ENCODE measurements around the gene CCDC18.

Gene CCDC18

DNA sequence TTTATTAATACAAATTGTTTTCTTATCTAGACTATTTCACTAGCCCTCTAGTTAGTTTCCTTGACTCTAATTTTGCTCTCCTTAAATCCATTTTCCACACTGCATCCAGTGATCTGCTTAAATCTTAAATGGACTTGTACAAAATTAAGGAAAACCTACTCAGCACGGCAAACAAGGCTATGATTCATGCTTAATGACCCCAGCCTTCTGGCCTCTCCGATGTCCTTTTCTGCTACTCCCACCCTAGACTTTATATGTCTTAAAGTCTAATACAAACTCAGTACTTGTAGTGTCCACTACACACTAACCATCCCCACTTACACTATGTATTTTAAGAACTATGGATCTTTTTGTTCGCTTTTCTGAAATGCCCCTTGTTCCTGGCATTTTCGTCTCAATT is 2.5 kb upstream of the CCDC18 start:
- Histone ChIP-seq H3K27ac (ENCODE audit: low read length) (no peak overlapping the region), H3K27me3 (ENCODE audit: control insufficient read depth, insufficient read depth, low read length) (no peaks in the 10 kb centered on the region), H3K36me3 (ENCODE audit: control insufficient read depth, low read depth, low read length) (no peaks in the 10 kb centered on the region), H3K9me3 (ENCODE audit: control insufficient read depth, low read depth, low read length) (no peaks in the 10 kb centered on the region), H3K4me1 (ENCODE audit: control insufficient read depth, low read depth, low read length) (no peaks in the 10 kb centered on the region), H3K9ac (ENCODE audit: low read length) (peak overlapping the region; percentile 94), H3K4me3 (ENCODE audit: low read length) (peak overlapping the region; percentile 96)

DNA sequence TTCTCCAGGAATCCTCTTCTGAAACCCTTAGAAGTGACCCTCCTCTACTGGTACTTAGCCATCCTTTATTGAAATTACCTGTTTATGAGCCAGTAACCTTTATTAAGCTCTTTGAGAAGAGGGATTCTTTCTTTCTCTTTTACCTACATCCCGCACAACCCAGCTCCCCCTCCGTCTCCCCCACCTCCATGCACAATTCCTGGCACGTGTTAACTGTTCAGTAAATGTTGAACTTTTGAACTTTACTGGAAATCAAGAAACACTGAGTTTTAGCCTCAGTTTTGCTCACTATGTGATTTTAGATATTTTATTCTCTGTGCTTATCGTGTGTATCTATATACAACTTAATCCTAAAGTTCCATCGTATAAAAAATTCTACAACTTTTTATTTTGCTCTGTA is 2.1 kb upstream of the CCDC18 start:
- Histone ChIP-seq H3K27ac (ENCODE audit: low read length) (no peak overlapping the region), H3K9me3 (ENCODE audit: control insufficient read depth, low read depth, low read length) (no peaks in the 10 kb centered on the region), H3K27me3 (ENCODE audit: control insufficient read depth, insufficient read depth, low read length) (no peaks in the 10 kb centered on the region), H3K9ac (ENCODE audit: low read length) (peak overlapping the region; percentile 94), H3K4me3 (ENCODE audit: low read length) (peak overlapping the region; percentile 96), H3K36me3 (ENCODE audit: control insufficient read depth, low read depth, low read length) (no peaks in the 10 kb centered on the region), H3K4me1 (ENCODE audit: control insufficient read depth, low read depth, low read length) (no peaks in the 10 kb centered on the region)

DNA sequence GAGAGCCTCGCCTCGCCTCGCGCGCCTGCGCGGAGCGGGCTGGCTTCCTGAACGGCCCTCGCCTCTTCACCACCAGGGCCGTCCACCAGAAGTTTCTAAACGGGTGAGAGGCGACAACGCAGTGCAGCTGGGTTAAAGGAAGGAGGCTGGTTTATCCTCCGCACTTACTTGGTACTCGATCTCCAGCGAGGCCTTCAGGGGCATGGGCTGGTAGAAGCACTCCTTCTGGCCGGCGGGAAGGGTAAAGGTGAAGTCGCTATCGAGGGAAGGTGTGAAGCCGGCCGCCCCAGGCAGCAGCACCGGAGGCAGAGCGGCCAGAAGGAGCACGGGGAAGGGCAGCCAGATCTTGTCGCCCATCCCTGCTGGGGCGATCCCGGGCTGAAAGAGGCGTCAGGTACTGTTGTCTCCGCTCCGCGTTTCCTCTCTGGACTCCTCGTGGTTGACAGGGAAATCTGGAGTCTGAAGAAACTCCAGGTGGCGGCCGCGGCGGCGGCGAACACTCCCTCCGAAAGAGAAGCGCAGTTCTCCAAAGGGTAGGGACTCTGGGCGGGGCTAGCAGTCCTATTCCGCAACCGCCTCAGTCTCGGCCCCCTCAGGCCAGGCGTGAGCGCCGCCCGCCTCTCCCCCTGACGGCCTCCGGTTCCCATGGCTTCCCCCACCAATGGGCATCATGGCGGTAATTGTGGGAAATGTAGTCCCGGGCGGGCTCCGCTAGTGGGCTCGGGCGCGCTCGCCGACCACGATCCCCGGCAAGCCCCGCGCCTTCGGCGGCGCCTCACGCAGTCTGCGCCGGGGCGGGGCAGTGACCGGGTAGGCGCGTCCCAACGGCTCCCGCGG is 420 bp upstream of the CCDC18 start, which contains the start of gene TMED5:
TMED5 (minus strand) TSS at position 528 of the 837 bp plus-strand sequence; CDS start at position 357, 171 bp downstream.
- H3K4me3 ChIP-seq (ENCODE audit: low read length) = peak within 1 kb of the TSS; percentile 96
- no peaks in the 10 kb centered on the region for H3K27me3 ChIP-seq (ENCODE audit: control insufficient read depth, insufficient read depth, low read length)
- H3K4me1 ChIP-seq (ENCODE audit: control insufficient read depth, low read depth, low read length) = no peaks in the 10 kb centered on the region
- H3K9ac ChIP-seq (ENCODE audit: low read length) = peak within 1 kb of the TSS; percentile 94
- H3K9me3 ChIP-seq (ENCODE audit: control insufficient read depth, low read depth, low read length) = no peaks in the 10 kb centered on the region
- H3K27ac ChIP-seq (ENCODE audit: low read length) = peak within 1 kb of the TSS; percentile 75
- no peaks in the 10 kb centered on the region for H3K36me3 ChIP-seq (ENCODE audit: control insufficient read depth, low read depth, low read length)

DNA sequence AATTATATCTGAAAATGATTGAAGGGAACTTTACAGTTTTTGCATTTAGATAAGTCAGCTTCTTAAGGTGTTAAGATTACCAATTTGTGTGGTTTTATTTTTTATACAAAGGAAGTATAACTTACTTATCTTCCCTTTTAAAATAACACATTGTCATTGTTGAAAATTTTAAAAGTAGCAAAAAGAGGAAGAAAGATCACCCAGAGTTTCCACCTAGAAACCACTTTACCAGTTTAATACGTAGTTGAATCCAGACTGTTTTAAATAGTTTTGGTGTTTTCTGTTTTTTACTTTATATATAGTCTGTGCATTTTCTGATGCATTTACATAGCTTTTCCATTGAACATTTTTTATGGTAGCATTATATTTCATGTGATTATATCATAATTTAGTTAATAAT is 6.1 kb downstream of the CCDC18 start:
- H3K4me1 ChIP-seq (ENCODE audit: control insufficient read depth, low read depth, low read length) = no peaks in the 10 kb centered on the region
- no peaks in the 10 kb centered on the region for H3K27me3 ChIP-seq (ENCODE audit: control insufficient read depth, insufficient read depth, low read length)
- no peak overlapping the region for H3K9ac ChIP-seq (ENCODE audit: low read length)
- H3K9me3 ChIP-seq (ENCODE audit: control insufficient read depth, low read depth, low read length) = no peaks in the 10 kb centered on the region
- H3K27ac ChIP-seq (ENCODE audit: low read length) = no peak overlapping the region
- no peak overlapping the region for H3K4me3 ChIP-seq (ENCODE audit: low read length)
- H3K36me3 ChIP-seq (ENCODE audit: control insufficient read depth, low read depth, low read length) = peaks cover 2% of the 10 kb centered on the region

DNA sequence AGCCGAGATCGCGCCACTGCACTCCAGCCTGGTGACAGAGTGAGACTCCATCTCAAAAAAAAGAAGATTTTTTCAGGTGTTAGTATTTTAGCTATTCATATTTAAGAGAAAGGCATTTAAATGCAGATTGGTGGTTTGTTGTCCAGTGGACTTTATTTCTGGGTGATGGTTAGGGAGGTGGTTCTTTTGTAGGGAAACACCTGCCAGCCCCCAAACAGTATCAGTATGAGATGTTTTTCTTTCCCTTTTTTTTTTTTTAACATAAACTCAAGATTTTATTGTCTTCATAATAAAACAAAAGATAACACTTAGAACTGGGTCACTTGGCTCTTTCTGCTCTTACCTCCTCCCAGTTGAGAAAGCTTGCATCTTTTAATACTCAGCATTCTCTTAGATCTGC is 9.9 kb downstream of the CCDC18 start:
- H3K4me3 ChIP-seq (ENCODE audit: low read length) = no peak overlapping the region
- peaks cover 21% of the 10 kb centered on the region for H3K36me3 ChIP-seq (ENCODE audit: control insufficient read depth, low read depth, low read length)
- H3K9me3 ChIP-seq (ENCODE audit: control insufficient read depth, low read depth, low read length) = no peaks in the 10 kb centered on the region

DNA sequence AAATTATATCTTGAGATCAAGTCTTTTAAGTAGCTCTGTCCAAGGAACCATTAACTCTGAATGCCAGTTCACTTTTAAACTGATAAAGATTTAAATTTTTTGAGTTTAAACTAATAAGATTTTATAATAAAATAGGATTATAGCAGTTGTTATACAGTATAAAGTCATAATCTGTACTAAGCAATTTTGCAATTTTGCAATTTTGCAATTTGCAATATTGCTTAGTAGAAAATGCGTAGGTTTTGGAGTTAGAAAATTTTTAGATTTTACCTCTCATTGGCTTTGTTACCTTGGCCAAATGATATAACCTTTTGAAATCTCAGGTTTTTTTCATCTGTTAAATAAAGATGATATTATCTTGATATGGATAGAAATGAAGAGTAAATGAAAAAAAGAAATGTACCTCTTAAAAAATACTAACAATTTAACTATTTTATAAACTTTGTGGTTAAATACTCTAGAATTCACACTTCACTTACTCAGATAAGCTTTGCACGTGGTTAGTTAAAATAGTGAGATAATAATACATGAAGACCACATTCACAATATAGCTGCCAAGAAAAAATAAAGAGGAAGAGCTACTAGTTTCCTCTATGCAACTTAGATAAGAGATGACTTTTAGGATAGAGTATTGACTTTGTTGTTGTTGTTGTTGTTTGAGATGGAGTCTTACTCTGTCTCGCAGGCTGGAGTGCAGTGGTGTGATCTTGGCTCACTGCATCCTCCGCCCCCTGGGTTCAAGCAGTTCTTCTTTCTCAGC is 13.9 kb downstream of the CCDC18 start:
- no peak overlapping the region for H3K27ac ChIP-seq (ENCODE audit: low read length)
- H3K4me3 ChIP-seq (ENCODE audit: low read length) = no peak overlapping the region
- H3K9me3 ChIP-seq (ENCODE audit: control insufficient read depth, low read depth, low read length) = no peaks in the 10 kb centered on the region
- no peaks in the 10 kb centered on the region for H3K27me3 ChIP-seq (ENCODE audit: control insufficient read depth, insufficient read depth, low read length)
- no peak overlapping the region for H3K9ac ChIP-seq (ENCODE audit: low read length)
- peaks cover 32% of the 10 kb centered on the region for H3K36me3 ChIP-seq (ENCODE audit: control insufficient read depth, low read depth, low read length)
- no peaks in the 10 kb centered on the region for H3K4me1 ChIP-seq (ENCODE audit: control insufficient read depth, low read depth, low read length)

More for the DNA sequence above, 9.9 kb downstream of the CCDC18 start:
- no peak overlapping the region for H3K9ac ChIP-seq (ENCODE audit: low read length)
- no peaks in the 10 kb centered on the region for H3K27me3 ChIP-seq (ENCODE audit: control insufficient read depth, insufficient read depth, low read length)
- H3K27ac ChIP-seq (ENCODE audit: low read length) = no peak overlapping the region
- H3K4me1 ChIP-seq (ENCODE audit: control insufficient read depth, low read depth, low read length) = no peaks in the 10 kb centered on the region

DNA sequence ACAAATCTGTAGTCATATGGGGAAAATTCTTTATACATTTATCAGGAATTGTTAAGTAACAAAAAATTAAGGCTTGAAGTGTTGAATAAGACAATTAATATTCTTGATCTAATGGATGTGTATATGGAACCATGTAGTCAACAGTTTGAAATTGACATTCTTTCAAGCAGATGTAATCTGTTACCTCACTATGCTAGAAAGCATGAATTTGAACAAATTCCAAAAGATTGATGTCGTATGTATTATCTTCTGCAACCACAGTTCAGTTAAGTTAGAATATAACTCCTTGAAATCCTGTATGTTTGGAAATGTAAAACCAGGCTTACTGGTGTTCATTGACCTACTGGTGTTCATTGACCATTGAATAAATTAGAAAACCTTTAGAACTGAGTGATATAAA is 16.1 kb downstream of the CCDC18 start:
- H3K27me3 ChIP-seq (ENCODE audit: control insufficient read depth, insufficient read depth, low read length) = no peaks in the 10 kb centered on the region
- H3K36me3 ChIP-seq (ENCODE audit: control insufficient read depth, low read depth, low read length) = peaks cover 34% of the 10 kb centered on the region
- no peak overlapping the region for H3K27ac ChIP-seq (ENCODE audit: low read length)
- H3K4me1 ChIP-seq (ENCODE audit: control insufficient read depth, low read depth, low read length) = no peaks in the 10 kb centered on the region
- no peak overlapping the region for H3K9ac ChIP-seq (ENCODE audit: low read length)
- H3K9me3 ChIP-seq (ENCODE audit: control insufficient read depth, low read depth, low read length) = no peaks in the 10 kb centered on the region
- no peak overlapping the region for H3K4me3 ChIP-seq (ENCODE audit: low read length)

DNA sequence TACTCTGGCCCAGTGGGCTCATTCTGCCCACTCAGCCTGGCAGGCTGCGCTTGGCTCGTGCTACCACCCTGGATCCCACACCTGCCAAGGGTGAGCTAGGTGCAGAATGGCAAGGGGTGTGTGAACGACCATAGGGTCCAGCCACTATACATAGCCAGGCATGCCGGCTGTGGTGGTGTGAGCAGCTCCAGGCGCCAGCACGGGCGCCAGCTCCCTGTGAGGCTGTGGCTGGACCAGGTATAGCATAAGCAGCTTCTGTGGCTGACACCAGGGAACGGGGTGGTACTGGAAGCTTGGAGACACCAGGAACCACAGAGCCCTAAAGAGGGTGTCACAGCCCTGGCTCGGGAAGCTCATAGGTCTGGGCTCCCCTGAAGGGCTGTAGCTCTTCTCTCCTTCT is 18.6 kb downstream of the CCDC18 start:
- Histone ChIP-seq H3K4me1 (ENCODE audit: control insufficient read depth, low read depth, low read length) (no peaks in the 10 kb centered on the region), H3K27me3 (ENCODE audit: control insufficient read depth, insufficient read depth, low read length) (no peaks in the 10 kb centered on the region), H3K27ac (ENCODE audit: low read length) (no peak overlapping the region), H3K4me3 (ENCODE audit: low read length) (no peak overlapping the region), H3K9ac (ENCODE audit: low read length) (no peak overlapping the region), H3K36me3 (ENCODE audit: control insufficient read depth, low read depth, low read length) (peaks cover 35% of the 10 kb centered on the region), H3K9me3 (ENCODE audit: control insufficient read depth, low read depth, low read length) (no peaks in the 10 kb centered on the region)

DNA sequence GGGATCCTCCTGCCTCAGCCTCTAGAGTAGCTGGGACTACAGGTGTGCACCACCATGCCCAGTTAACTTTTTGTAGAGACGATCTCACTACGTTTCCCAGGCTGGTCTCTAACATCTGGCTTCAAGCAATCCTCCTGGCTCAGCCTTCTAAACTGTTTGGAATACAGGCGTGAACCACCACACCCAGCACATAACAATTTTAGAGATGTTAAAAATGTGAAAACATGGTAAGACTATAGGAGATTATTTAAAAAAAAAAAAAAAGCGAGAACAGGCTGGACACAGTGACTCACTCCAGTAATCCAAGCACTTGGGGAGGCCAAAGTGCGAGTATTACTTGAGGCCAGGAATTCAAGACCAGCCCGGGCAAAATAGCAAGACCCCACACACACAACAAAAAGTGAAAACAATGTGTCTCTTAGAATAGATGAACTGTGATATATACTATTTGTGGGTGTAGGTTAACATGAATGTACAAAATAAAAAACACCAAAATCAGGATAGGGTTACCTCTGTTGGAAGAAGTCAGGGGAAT is 19.6 kb downstream of the CCDC18 start:
- Histone ChIP-seq H3K9me3 (ENCODE audit: control insufficient read depth, low read depth, low read length) (no peaks in the 10 kb centered on the region), H3K27ac (ENCODE audit: low read length) (no peak overlapping the region), H3K4me3 (ENCODE audit: low read length) (no peak overlapping the region), H3K4me1 (ENCODE audit: control insufficient read depth, low read depth, low read length) (no peaks in the 10 kb centered on the region), H3K9ac (ENCODE audit: low read length) (no peak overlapping the region), H3K27me3 (ENCODE audit: control insufficient read depth, insufficient read depth, low read length) (no peaks in the 10 kb centered on the region), H3K36me3 (ENCODE audit: control insufficient read depth, low read depth, low read length) (peaks cover 33% of the 10 kb centered on the region)

DNA sequence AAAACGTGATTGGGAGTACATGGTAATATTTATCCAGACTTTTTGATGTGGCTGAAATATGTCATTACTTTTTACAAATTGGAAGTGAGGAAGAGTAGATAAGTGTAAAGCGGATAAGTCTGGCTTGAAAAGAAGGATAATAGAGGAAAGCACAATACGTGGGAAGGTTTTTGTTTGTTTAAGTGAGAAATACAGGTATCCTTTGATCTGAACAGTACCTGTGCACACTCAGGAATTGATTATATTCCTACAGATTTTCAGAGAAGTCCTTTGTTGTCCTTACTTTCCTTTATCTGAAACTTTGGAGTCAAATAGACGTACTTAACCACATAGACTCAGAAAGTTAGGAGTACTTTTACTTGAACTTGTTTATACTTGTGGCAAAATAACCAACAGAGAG is 20.2 kb downstream of the CCDC18 start:
- Histone ChIP-seq H3K36me3 (ENCODE audit: control insufficient read depth, low read depth, low read length) (peaks cover 39% of the 10 kb centered on the region), H3K27me3 (ENCODE audit: control insufficient read depth, insufficient read depth, low read length) (no peaks in the 10 kb centered on the region), H3K4me1 (ENCODE audit: control insufficient read depth, low read depth, low read length) (no peaks in the 10 kb centered on the region), H3K9ac (ENCODE audit: low read length) (no peak overlapping the region), H3K27ac (ENCODE audit: low read length) (no peak overlapping the region), H3K4me3 (ENCODE audit: low read length) (no peak overlapping the region), H3K9me3 (ENCODE audit: control insufficient read depth, low read depth, low read length) (no peaks in the 10 kb centered on the region)

DNA sequence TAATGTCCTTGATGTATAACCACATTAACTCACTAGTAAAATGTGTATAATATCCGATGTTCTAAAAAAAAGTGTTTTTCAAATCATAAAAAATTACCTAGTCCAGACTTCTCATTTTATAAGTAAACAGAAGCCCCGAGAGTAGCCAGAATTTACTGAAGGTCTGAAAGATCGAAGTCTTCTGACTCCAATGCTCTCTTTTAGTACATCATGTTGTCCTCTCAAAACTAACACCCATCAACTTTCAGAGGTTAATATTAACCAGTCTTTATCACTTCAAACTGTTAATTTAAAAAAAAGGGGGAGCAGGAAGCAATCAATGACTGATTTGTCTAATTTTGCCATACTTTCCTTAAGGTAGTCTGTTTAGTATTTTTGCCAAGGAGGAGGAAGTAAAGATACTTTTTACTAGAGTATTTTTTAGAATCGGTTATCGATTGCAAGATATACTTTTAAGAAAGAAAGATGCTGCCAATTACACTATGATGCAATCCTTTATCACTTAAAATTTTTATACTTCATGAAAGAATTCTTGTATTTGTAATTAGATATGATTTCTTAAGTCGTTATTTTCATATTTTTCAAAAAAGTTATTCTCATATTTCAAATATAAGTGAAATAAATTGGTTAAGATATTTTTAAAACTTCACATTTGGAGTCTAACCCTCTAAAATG is 25.5 kb downstream of the CCDC18 start:
- Histone ChIP-seq H3K9me3 (ENCODE audit: control insufficient read depth, low read depth, low read length) (no peaks in the 10 kb centered on the region), H3K4me3 (ENCODE audit: low read length) (no peak overlapping the region), H3K4me1 (ENCODE audit: control insufficient read depth, low read depth, low read length) (no peaks in the 10 kb centered on the region), H3K36me3 (ENCODE audit: control insufficient read depth, low read depth, low read length) (peaks cover 46% of the 10 kb centered on the region), H3K9ac (ENCODE audit: low read length) (no peak overlapping the region), H3K27ac (ENCODE audit: low read length) (no peak overlapping the region), H3K27me3 (ENCODE audit: control insufficient read depth, insufficient read depth, low read length) (no peaks in the 10 kb centered on the region)
